ENCODE results near the gene RPUSD3.
"Not testable (repeated sequence)": the region's sequence is repeated elsewhere in the genome, so short reads cannot be mapped to it uniquely, and the experiment has no call there.

Gene RPUSD3

GRCh38 chr3:9843715-9844438, at the start of gene RPUSD3:
Gene RPUSD3 (minus strand): TSS chr3:9844008. CDS start chr3:9843990, 18 bp downstream.
- peak; percentile 74 for DNase-seq

- no peak for DNase-seq
Measured at GRCh38 chr3:9891072-9891622, 47.3 kb upstream of the RPUSD3 start.

- DNase-seq: peak; percentile 61
Measured at GRCh38 chr3:9890249-9891071, 46.7 kb upstream of the RPUSD3 start, which contains the start of gene JAGN1. Gene JAGN1 (plus strand): TSS chr3:9890610. CDS start chr3:9890723, 113 bp downstream.

- no peak for DNase-seq
Measured at GRCh38 chr3:9889405-9889804, 45.6 kb upstream of the RPUSD3 start.

- DNase-seq: no peak
Measured at GRCh38 chr3:9888540-9888939, 44.7 kb upstream of the RPUSD3 start.

- no peak for DNase-seq
Measured at GRCh38 chr3:9887480-9887879, 43.7 kb upstream of the RPUSD3 start.

- DNase-seq: no peak
Measured at GRCh38 chr3:9886328-9886727, 42.5 kb upstream of the RPUSD3 start.

GRCh38 chr3:9884555-9885165, 40.9 kb upstream of the RPUSD3 start:
- no peak for DNase-seq

GRCh38 chr3:9883706-9884554, 40.1 kb upstream of the RPUSD3 start:
- no peak for DNase-seq

GRCh38 chr3:9881441-9881840, 37.6 kb upstream of the RPUSD3 start:
- DNase-seq: no peak

- DNase-seq: no peak
Measured at GRCh38 chr3:9879830-9880549, 36.2 kb upstream of the RPUSD3 start, which contains the start of gene CIDEC. Gene CIDEC (minus strand): TSS chr3:9880253. CDS start chr3:9878486, 1,767 bp downstream.

- DNase-seq: no peak
Measured at GRCh38 chr3:9878700-9879099, 34.9 kb upstream of the RPUSD3 start.

GRCh38 chr3:9876991-9877390, 33.2 kb upstream of the RPUSD3 start:
- no peak for DNase-seq

- DNase-seq: not testable (repeated sequence)
Measured at GRCh38 chr3:9876255-9876654, 32.4 kb upstream of the RPUSD3 start.

GRCh38 chr3:9875448-9875847, 31.6 kb upstream of the RPUSD3 start:
- peak; percentile 37 for DNase-seq

- DNase-seq: not testable (repeated sequence)
Measured at GRCh38 chr3:9872067-9872466, 28.3 kb upstream of the RPUSD3 start.

GRCh38 chr3:9870978-9871377, 27.2 kb upstream of the RPUSD3 start:
- no peak for DNase-seq

GRCh38 chr3:9869955-9870354, 26.1 kb upstream of the RPUSD3 start:
- DNase-seq: no peak

- no peak for DNase-seq
Measured at GRCh38 chr3:9867106-9867505, 23.3 kb upstream of the RPUSD3 start.

- no peak for DNase-seq
Measured at GRCh38 chr3:9866639-9867038, 22.8 kb upstream of the RPUSD3 start.

- not testable (repeated sequence) for DNase-seq
Measured at GRCh38 chr3:9865125-9865637, 21.4 kb upstream of the RPUSD3 start.
